KMS-11 (cell line): ENCODE data around the gene CAMK2D.

ENCODE experiments used
- H2AFZ ChIP-seq: fragments of 200-600 bp; sonication (generic); 2 replicates; pipeline ENCODE4 v1.6.1; 2016; ENCODE audit warnings: antibody characterized with exemption, mixed run types, low read depth
- H3K27ac ChIP-seq: fragments of 200-600 bp; sonication (generic); 2 replicates; pipeline ENCODE4 v1.6.1; 2016; ENCODE audit warnings: mild to moderate bottlenecking, mixed run types
- H3K27me3 ChIP-seq: fragments of 200-600 bp; sonication (generic); 2 replicates; pipeline ENCODE4 v1.6.1; 2017; ENCODE audit warnings: mild to moderate bottlenecking, low read depth, mixed run types, moderate library complexity; ENCODE audit not compliant: insufficient read depth
- H3K36me3 ChIP-seq: fragments of 200-600 bp; sonication (generic); 2 replicates; pipeline ENCODE4 v1.6.1; 2017; ENCODE audit warnings: mild to moderate bottlenecking, mixed run types; ENCODE audit not compliant: insufficient read depth
- H3K4me1 ChIP-seq: fragments of 200-600 bp; sonication (generic); 2 replicates; pipeline ENCODE4 v1.6.1; 2016; ENCODE audit warnings: mild to moderate bottlenecking, low read depth, mixed run types; ENCODE audit not compliant: poor library complexity, severe bottlenecking
- H3K4me2 ChIP-seq: fragments of 200-600 bp; sonication (generic); 2 replicates; pipeline ENCODE4 v1.7.0; 2016; ENCODE audit warnings: mild to moderate bottlenecking, mixed run types
- H3K4me3 ChIP-seq: fragments of 200-600 bp; sonication (generic); IDR thresholded peaks from 2 replicates; pipeline ENCODE4 v1.6.1; 2017; ENCODE audit warnings: low read depth, low read length, mixed read lengths; ENCODE audit not compliant: insufficient read depth
- H3K79me2 ChIP-seq: fragments of 200-600 bp; sonication (generic); 2 replicates; pipeline ENCODE4 v1.6.1; 2016; ENCODE audit warnings: low read depth, mixed run types; ENCODE audit not compliant: insufficient read depth
- H3K9ac ChIP-seq: fragments of 200-600 bp; sonication (generic); 2 replicates; pipeline ENCODE4 v1.6.1; 2016; ENCODE audit warnings: mild to moderate bottlenecking, mixed run types
- H4K20me1 ChIP-seq: fragments of 200-600 bp; sonication (generic); 2 replicates; pipeline ENCODE4 v1.6.1; 2016; ENCODE audit warnings: mild to moderate bottlenecking, mixed run types; ENCODE audit not compliant: insufficient read depth
- TF ChIP-seq, protein P1 (sequence below): fragments of 200-600 bp; sonication (generic); conservative IDR thresholded peaks from 2 replicates; pipeline ENCODE4 v1.6.1; 2017; ENCODE audit warnings: low read depth, mild to moderate bottlenecking, antibody characterized with exemption, low read length, moderate library complexity, mixed read lengths

The CAMK2D gene

DNA sequence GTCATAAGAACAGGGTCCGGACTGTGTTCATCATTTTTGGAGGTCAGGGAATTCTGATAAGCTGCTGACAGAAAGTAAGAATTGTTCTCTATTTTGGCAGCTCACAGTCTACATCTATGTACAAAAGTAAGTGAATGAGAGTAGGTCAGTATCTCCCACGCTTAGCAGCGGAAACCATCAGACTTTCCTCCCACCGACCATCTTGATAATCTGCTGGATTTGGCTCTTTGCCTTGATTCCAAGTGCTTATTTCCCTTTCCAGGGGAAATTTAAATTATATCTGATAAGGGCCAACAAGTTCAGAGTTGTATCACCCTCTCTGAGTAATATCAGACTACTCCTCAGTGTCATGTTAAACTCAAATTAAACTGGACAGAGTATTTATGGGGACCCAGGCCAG lies 118.0 kb downstream of the CAMK2D start:
- H4K20me1 ChIP-seq, result no peaks in the 10 kb centered on the region
- no peaks in the 10 kb centered on the region for H3K36me3 ChIP-seq
- no peak overlapping the region for H3K27ac ChIP-seq
- H3K27me3 ChIP-seq, result no peaks in the 10 kb centered on the region
- H3K9ac ChIP-seq, result no peak overlapping the region
- no peak overlapping the region for H3K4me2 ChIP-seq
- H3K79me2 ChIP-seq, result no peaks in the 10 kb centered on the region
- H3K4me1 ChIP-seq, result peaks cover 35% of the 10 kb centered on the region
- no peak overlapping the region for H3K4me3 ChIP-seq
- H2AFZ ChIP-seq, result no peak overlapping the region
- TF ChIP-seq, protein P1, sequence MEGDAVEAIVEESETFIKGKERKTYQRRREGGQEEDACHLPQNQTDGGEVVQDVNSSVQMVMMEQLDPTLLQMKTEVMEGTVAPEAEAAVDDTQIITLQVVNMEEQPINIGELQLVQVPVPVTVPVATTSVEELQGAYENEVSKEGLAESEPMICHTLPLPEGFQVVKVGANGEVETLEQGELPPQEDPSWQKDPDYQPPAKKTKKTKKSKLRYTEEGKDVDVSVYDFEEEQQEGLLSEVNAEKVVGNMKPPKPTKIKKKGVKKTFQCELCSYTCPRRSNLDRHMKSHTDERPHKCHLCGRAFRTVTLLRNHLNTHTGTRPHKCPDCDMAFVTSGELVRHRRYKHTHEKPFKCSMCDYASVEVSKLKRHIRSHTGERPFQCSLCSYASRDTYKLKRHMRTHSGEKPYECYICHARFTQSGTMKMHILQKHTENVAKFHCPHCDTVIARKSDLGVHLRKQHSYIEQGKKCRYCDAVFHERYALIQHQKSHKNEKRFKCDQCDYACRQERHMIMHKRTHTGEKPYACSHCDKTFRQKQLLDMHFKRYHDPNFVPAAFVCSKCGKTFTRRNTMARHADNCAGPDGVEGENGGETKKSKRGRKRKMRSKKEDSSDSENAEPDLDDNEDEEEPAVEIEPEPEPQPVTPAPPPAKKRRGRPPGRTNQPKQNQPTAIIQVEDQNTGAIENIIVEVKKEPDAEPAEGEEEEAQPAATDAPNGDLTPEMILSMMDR, result no peak

DNA sequence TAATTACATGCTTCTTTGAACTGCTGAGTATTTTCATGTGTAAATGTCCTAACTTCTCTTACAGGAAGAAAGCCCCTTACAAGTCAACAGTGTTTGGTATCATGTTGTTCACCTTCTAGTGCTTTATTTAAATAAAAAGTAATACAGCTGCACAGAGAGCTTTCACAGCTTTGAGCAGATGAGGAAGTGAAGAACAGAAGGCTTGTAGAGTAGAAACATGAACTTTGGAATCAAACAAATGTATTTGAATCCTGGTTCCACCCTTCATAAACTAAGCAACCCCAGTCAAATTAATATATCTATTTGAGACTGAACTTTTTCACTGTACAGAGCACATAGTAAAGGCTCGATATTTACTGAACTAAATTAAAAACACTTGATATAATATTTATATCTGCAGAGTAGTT lies 120.5 kb downstream of the CAMK2D start:
- Histone ChIP-seq H3K27ac (no peak overlapping the region), H3K4me1 (peaks cover 57% of the 10 kb centered on the region), H3K4me2 (no peak overlapping the region), H2AFZ (no peak overlapping the region), H3K9ac (no peak overlapping the region), H4K20me1 (0 out of 2 replicates have a peak, but pooled peaks cover 4% of the 10 kb centered on the region), H3K36me3 (no peaks in the 10 kb centered on the region), H3K79me2 (no peaks in the 10 kb centered on the region), H3K27me3 (no peaks in the 10 kb centered on the region), H3K4me3 (no peak overlapping the region)
- TF ChIP-seq, protein P1, result no peak

DNA sequence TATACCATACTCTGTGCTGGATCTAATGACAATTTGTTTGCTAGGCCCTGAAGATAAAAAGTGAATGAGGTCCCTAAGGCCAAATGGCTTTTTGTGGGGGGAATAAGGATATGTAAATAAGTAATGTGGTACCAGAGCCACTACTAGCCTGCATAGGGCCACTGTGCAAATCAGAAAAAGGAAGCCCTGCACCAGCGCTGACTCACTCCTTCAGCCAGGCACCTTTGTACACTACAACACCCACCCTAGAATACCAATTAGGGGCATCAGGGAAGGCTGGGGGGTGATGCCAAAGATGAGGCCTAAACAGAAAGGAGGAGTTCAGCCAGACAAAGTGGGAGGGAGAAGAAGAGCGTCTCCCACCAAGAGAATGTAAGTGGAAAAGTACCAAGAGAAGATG lies 122.2 kb downstream of the CAMK2D start:
- no peaks in the 10 kb centered on the region for H3K36me3 ChIP-seq
- H3K27ac ChIP-seq, result no peak overlapping the region
- TF ChIP-seq, protein P1, result no peak
- H3K27me3 ChIP-seq, result no peaks in the 10 kb centered on the region; the same call in 1 of the 2 replicates
- H2AFZ ChIP-seq, result no peak overlapping the region
- no peak overlapping the region for H3K9ac ChIP-seq
- H3K4me3 ChIP-seq, result no peak overlapping the region
- H3K4me2 ChIP-seq, result no peak overlapping the region
- H3K79me2 ChIP-seq, result no peaks in the 10 kb centered on the region
- H3K4me1 ChIP-seq, result peaks cover 59% of the 10 kb centered on the region
- H4K20me1 ChIP-seq, result 0 out of 2 replicates have a peak, but pooled peaks cover 4% of the 10 kb centered on the region

DNA sequence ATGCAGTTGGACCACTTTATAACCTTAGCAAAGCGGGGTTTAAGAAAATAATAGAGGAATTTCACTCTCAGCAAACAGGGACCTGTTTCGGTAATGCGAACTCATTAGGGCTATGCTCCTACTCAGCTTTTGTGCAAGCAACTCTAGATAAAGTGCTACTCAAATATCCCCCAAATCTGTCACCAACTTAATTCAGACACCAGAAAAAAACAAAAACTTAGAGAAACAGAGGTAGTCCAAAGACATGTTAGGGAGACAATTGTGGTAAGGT lies 123.0 kb downstream of the CAMK2D start:
- no peaks in the 10 kb centered on the region for H3K36me3 ChIP-seq
- no peak overlapping the region for H3K4me3 ChIP-seq
- peak overlapping the region; percentile 96 for H3K4me2 ChIP-seq
- H3K27ac ChIP-seq, result no peak overlapping the region; the same call in 1 of the 2 replicates
- no peaks in the 10 kb centered on the region; the same call in 1 of the 2 replicates for H3K27me3 ChIP-seq
- TF ChIP-seq, protein P1, result no peak
- H3K4me1 ChIP-seq, result peaks cover 59% of the 10 kb centered on the region
- 0 out of 2 replicates have a peak, but pooled peaks cover 4% of the 10 kb centered on the region for H4K20me1 ChIP-seq
- H3K9ac ChIP-seq, result no peak overlapping the region
- no peaks in the 10 kb centered on the region for H3K79me2 ChIP-seq
- no peak overlapping the region for H2AFZ ChIP-seq
